Activated T-cell treated with anti-CD3 and anti-CD28 coated beads for 1 hour (primary cell): ENCODE results near the gene ORMDL3.
"Not testable (repeated sequence)": the region's sequence is repeated elsewhere in the genome, so short reads cannot be mapped to it uniquely, and the experiment has no call there.

Experiments used
- DNase-seq: peaks from one replicate; pipeline ENCODE4 v3.0.0-alpha.2; 2020; ENCODE audit warnings: low read depth

The ORMDL3 gene

GRCh38 chr17:39923836-39924690 lies 3.3 kb downstream of the ORMDL3 start:
- no peak for DNase-seq

- DNase-seq = no peak
Observed at GRCh38 chr17:39923230-39923629, 4.2 kb downstream of the ORMDL3 start.

- no peak for DNase-seq
Observed at GRCh38 chr17:39922006-39922405, 5.4 kb downstream of the ORMDL3 start.

- no peak for DNase-seq
Observed at GRCh38 chr17:39921323-39921722, 6.1 kb downstream of the ORMDL3 start.

GRCh38 chr17:39920218-39921210 lies 6.9 kb downstream of the ORMDL3 start:
- DNase-seq = no peak

GRCh38 chr17:39919087-39919683 lies 8.2 kb downstream of the ORMDL3 start:
- no peak for DNase-seq

GRCh38 chr17:39916918-39917317 lies 10.5 kb downstream of the ORMDL3 start:
- DNase-seq = no peak

- no peak for DNase-seq
Observed at GRCh38 chr17:39915559-39915958, 11.8 kb downstream of the ORMDL3 start.

- no peak for DNase-seq
Observed at GRCh38 chr17:39913989-39914388, 13.4 kb downstream of the ORMDL3 start.

GRCh38 chr17:39908789-39909352 lies 18.5 kb downstream of the ORMDL3 start:
- DNase-seq = no peak

- DNase-seq = no peak
Observed at GRCh38 chr17:39904990-39905288, 22.5 kb downstream of the ORMDL3 start.

GRCh38 chr17:39903158-39903884 lies 24.1 kb downstream of the ORMDL3 start:
- DNase-seq = no peak

GRCh38 chr17:39902027-39902426 lies 25.4 kb downstream of the ORMDL3 start:
- not testable (repeated sequence) for DNase-seq

- no peak for DNase-seq
Observed at GRCh38 chr17:39899215-39899614, 28.2 kb downstream of the ORMDL3 start.

GRCh38 chr17:39898088-39898487 lies 29.3 kb downstream of the ORMDL3 start:
- DNase-seq = no peak

- DNase-seq = no peak
Observed at GRCh38 chr17:39894681-39895376, 32.6 kb downstream of the ORMDL3 start.

- DNase-seq = no peak
Observed at GRCh38 chr17:39889200-39889599, 38.2 kb downstream of the ORMDL3 start.

GRCh38 chr17:39887078-39887477 lies 40.3 kb downstream of the ORMDL3 start:
- no peak for DNase-seq

- not testable (repeated sequence) for DNase-seq
Observed at GRCh38 chr17:39886102-39886501, 41.3 kb downstream of the ORMDL3 start.

- DNase-seq = no peak
Observed at GRCh38 chr17:39872751-39873150, 54.6 kb downstream of the ORMDL3 start.

- DNase-seq = no peak
Observed at GRCh38 chr17:39871801-39872200, 55.6 kb downstream of the ORMDL3 start.
